Measurements from ENCODE around the gene KLHL29.

DNA sequence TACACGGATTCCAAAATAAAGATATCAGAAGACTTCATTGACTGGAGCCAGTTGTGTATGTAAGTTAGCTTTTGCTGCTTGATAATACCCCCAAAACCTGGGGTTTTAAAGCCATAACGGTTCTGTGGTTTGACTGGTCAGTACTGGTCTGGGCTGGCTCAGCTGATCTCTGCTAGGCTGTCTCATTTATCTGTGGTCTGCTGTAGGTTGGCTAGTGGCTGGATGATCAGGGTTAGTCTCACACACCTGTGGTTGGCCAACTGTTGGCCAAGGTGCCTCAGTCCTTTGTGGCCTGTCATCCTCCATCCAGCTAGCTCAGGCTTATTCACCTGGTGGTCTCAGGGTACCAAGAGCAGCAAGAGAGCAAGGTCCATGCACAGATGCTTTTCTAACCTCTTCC lies 183.2 kb downstream of the KLHL29 start:
- TF ChIP-seq, protein P1, sequence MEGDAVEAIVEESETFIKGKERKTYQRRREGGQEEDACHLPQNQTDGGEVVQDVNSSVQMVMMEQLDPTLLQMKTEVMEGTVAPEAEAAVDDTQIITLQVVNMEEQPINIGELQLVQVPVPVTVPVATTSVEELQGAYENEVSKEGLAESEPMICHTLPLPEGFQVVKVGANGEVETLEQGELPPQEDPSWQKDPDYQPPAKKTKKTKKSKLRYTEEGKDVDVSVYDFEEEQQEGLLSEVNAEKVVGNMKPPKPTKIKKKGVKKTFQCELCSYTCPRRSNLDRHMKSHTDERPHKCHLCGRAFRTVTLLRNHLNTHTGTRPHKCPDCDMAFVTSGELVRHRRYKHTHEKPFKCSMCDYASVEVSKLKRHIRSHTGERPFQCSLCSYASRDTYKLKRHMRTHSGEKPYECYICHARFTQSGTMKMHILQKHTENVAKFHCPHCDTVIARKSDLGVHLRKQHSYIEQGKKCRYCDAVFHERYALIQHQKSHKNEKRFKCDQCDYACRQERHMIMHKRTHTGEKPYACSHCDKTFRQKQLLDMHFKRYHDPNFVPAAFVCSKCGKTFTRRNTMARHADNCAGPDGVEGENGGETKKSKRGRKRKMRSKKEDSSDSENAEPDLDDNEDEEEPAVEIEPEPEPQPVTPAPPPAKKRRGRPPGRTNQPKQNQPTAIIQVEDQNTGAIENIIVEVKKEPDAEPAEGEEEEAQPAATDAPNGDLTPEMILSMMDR (conservative IDR thresholded peaks at IDR 0.05), result no peak
- TF ChIP-seq EZH2 (IDR thresholded peaks at IDR 0.05; ENCODE audit: low read depth), result no peak
